GM12878 (cell line): Measurements from ENCODE around the gene RAI14. TPM values are rescaled to one million over a fixed set of nuclear protein-coding genes. Genes with fewer than 3 reads are reported as not detected.

ENCODE experiments used
- ATAC-seq: fragments of 200-7000 bp; cut with Tn5 transposase; 3 replicates; pipeline ENCODE4 v1.9.1; 2020; ENCODE audit warnings: mild to moderate bottlenecking, moderate library complexity
- BruUV-seq: library from RNA; stranded (reverse); fragments of 400-500 nt; replicated peaks from 2 replicates; lab custom pipeline; 2021; lab: Mats Ljungman, UMichigan
- CTCF ChIA-PET: fragments of 300-600 bp; sonication (Branson Sonifier 250); formaldehyde crosslinking; extraction: SDS; loops from one replicate; lab custom pipeline; 2021; ENCODE audit warnings: inconsistent platforms; lab: Yijun Ruan, JAX
- POLR2A ChIA-PET: fragments of 350-600 bp; formaldehyde crosslinking; extraction: SDS; loops from one replicate; lab custom pipeline; 2021; ENCODE audit warnings: inconsistent platforms; lab: Charles Lee
- RAD21 ChIA-PET: fragments of 300-600 bp; sonication (Branson Sonifier 250); formaldehyde crosslinking; loops from one replicate; lab custom pipeline; 2023; ENCODE audit warnings: antibody characterized with exemption; ENCODE audit not compliant: unreplicated experiment; lab: Charles Lee
- SMC1A ChIA-PET: fragments of 300-600 bp; sonication (Branson Sonifier 250); formaldehyde crosslinking; loops from one replicate; lab custom pipeline; 2023; ENCODE audit not compliant: unreplicated experiment, uncharacterized antibody; lab: Charles Lee
- DNase-seq: peaks from one replicate; pipeline ENCODE4 v3.0.0-alpha.2; 2011; ENCODE audit warnings: low read depth, low spot score
- FAIRE-seq: peaks from 3 replicates; lab custom pipeline; 2011; peaks lifted over from hg19 to GRCh38; lab: Jason Lieb, UNC
- H2AFZ ChIP-seq: 2 replicates; pipeline ENCODE4 v1.6.0; 2011; ENCODE audit warnings: low read depth, low read length, control low read depth; ENCODE audit not compliant: control insufficient read depth
- H3K27ac ChIP-seq: 2 replicates; pipeline ENCODE4 v1.5.1; 2011; ENCODE audit warnings: control low read depth; ENCODE audit not compliant: control insufficient read depth, insufficient read depth
- H3K27me3 ChIP-seq, 2 experiments: replicated peaks in 1 of 2; 2 replicates each; pipeline versions ENCODE4 v1.6.0 to v1.6.1; 2011; ENCODE audit warnings: low read length in 1 of 2; ENCODE audit not compliant: control insufficient read depth in 2 of 2, insufficient read depth in 2 of 2
- H3K36me3 ChIP-seq, 2 experiments: 2 replicates each; pipeline ENCODE4 v1.5.1; 2011; ENCODE audit warnings: low read length in 1 of 2; ENCODE audit not compliant: control insufficient read depth in 2 of 2, insufficient read depth in 2 of 2
- H3K4me1 ChIP-seq: 2 replicates; pipeline ENCODE4 v1.6.1; 2011; ENCODE audit warnings: mild to moderate bottlenecking, low read length, moderate library complexity, mixed read lengths; ENCODE audit not compliant: control insufficient read depth, insufficient read depth
- H3K4me2 ChIP-seq: 2 replicates; pipeline ENCODE4 v1.6.0; 2011; ENCODE audit warnings: control low read depth; ENCODE audit not compliant: control insufficient read depth, insufficient read depth
- H3K4me3 ChIP-seq: fragments of 200-600 bp; sonication (generic); 2 replicates; pipeline ENCODE4 v1.5.1; 2016
- H3K79me2 ChIP-seq: 2 replicates; pipeline ENCODE4 v1.6.0; 2011; ENCODE audit warnings: low read length; ENCODE audit not compliant: control insufficient read depth, insufficient read depth
- H3K9ac ChIP-seq: 2 replicates; pipeline ENCODE4 v1.8.0; 2011; ENCODE audit warnings: low read length, control low read depth, mixed read lengths; ENCODE audit not compliant: control insufficient read depth, insufficient read depth
- H3K9me3 ChIP-seq: replicated peaks from 3 replicates; pipeline ENCODE4 v1.5.1; 2011; ENCODE audit warnings: mild to moderate bottlenecking, low read length; ENCODE audit not compliant: control insufficient read depth, insufficient read depth
- H4K20me1 ChIP-seq: 2 replicates; pipeline ENCODE4 v1.6.0; 2011; ENCODE audit not compliant: control insufficient read depth, insufficient read depth
- BCL11A ChIP-seq: IDR thresholded peaks from 2 replicates; pipeline ENCODE4 v1.6.1; 2011; ENCODE audit warnings: low read depth, low read length
- BCLAF1 ChIP-seq: fragments of 450-650 bp; IDR thresholded peaks from 2 replicates; pipeline ENCODE4 v1.6.1; 2017; ENCODE audit warnings: antibody characterized with exemption, mild to moderate bottlenecking, moderate library complexity
- EP300 ChIP-seq, 2 experiments: fragments of 150-350 bp in 1 of 2; IDR thresholded peaks; 2 replicates each; pipeline ENCODE4 v1.6.1; 2011 to 2012; ENCODE audit warnings: low read depth in 2 of 2, low read length in 2 of 2, borderline replicate concordance in 1 of 2, improper control_type of control experiment in 1 of 2, inconsistent platforms in 1 of 2; ENCODE audit not compliant: control insufficient read depth in 1 of 2
- JUNB ChIP-seq: IDR thresholded peaks from 2 replicates; pipeline ENCODE4 v1.6.1; 2016; ENCODE audit warnings: antibody characterized with exemption, mild to moderate bottlenecking
- MEF2B ChIP-seq: fragments of 450-650 bp; IDR thresholded peaks from 2 replicates; pipeline ENCODE4 v1.6.1; 2018; ENCODE audit warnings: mild to moderate bottlenecking, moderate library complexity; ENCODE audit not compliant: partially characterized antibody, poor library complexity, severe bottlenecking
- MLLT1 ChIP-seq: fragments of 450-650 bp; IDR thresholded peaks from 2 replicates; pipeline ENCODE4 v1.6.1; 2016; ENCODE audit warnings: mild to moderate bottlenecking
- MTA3 ChIP-seq: IDR thresholded peaks from 2 replicates; pipeline ENCODE4 v1.6.1; 2012; ENCODE audit warnings: low read length, inconsistent platforms, borderline replicate concordance
- MYB ChIP-seq: fragments of 150-350 bp; IDR thresholded peaks from 2 replicates; pipeline ENCODE4 v1.6.1; 2014; ENCODE audit warnings: mild to moderate bottlenecking, low read depth, low read length, borderline replicate concordance
- RBBP5 ChIP-seq: fragments of 200-600 bp; sonication (generic); conservative IDR thresholded peaks from 2 replicates; pipeline ENCODE4 v1.6.1; 2016
- RUNX3 ChIP-seq: IDR thresholded peaks from 2 replicates; pipeline ENCODE4 v1.6.1; 2012; ENCODE audit warnings: low read length, inconsistent platforms
- STAT1 ChIP-seq: fragments of 450-650 bp; conservative IDR thresholded peaks from 2 replicates; pipeline ENCODE4 v1.6.1; 2014; ENCODE audit warnings: antibody characterized with exemption, mild to moderate bottlenecking
- SUZ12 ChIP-seq: fragments of 200-600 bp; sonication (generic); IDR thresholded peaks from one replicate; pipeline ENCODE4 v1.6.1; 2018; ENCODE audit warnings: antibody characterized with exemption, mild to moderate bottlenecking; ENCODE audit not compliant: unreplicated experiment
- ZNF217 ChIP-seq: fragments of 450-650 bp; IDR thresholded peaks from 2 replicates; pipeline ENCODE4 v1.6.1; 2017; ENCODE audit warnings: antibody characterized with exemption, mild to moderate bottlenecking
- ZNF274 ChIP-seq: IDR thresholded peaks from one replicate; pipeline ENCODE4 v1.8.0; 2011; ENCODE audit not compliant: insufficient read length, insufficient read depth
- ZSCAN29 ChIP-seq: fragments of 450-650 bp; IDR thresholded peaks from 2 replicates; pipeline ENCODE4 v1.6.1; 2017; ENCODE audit warnings: mild to moderate bottlenecking, moderate library complexity
- WGBS: methylation state at CpG from one replicate; pipeline ENCODE4 v1.1.6; 2016; ENCODE audit warnings: low lambda C conversion rate; ENCODE audit not compliant: insufficient replicate concordance, insufficient coverage; ENCODE audit errors: missing lambda C conversion rate; 5-methylcytosine and 5-hydroxymethylcytosine counted together
- in situ Hi-C: fragments of 300-500 bp; cut with MboI; formaldehyde crosslinking; loops from 9 replicates; pipeline ENCODE4 v1.14.3; 2018; ENCODE audit warnings: mixed read lengths
- intact Hi-C: fragments of 100-400 bp; cut with micrococcal nuclease; formaldehyde crosslinking; loops from one replicate; pipeline ENCODE4 v1.14.2; 2022; ENCODE audit not compliant: unreplicated experiment
- polyA plus RNA-seq, 11 experiments: library from polyadenylated mRNA; depleted of rRNA in 4 of 11; unstranded in 6 of 11; stranded (reverse) in 5 of 11; fragments of >200 nt; fragmentation: Nextera tagmentation in 4 of 11; fragmentation: Illumina TruSeq in 1 of 11; extraction: Ambion mirVana in 4 of 11; extraction: Trizol in 1 of 11; gene quantifications; 1 replicate in 1 of 11; 2 replicates in 10 of 11; pipeline versions ENCODE4 v1.2.1 to v1.2.3, GENCODE V29; 2011 to 2016; ENCODE audit warnings: inconsistent platforms in 2 of 11, missing spikeins in 2 of 11, low read depth in 1 of 11
- total RNA-seq, 4 experiments: library from RNA; depleted of rRNA in 3 of 4; stranded (reverse); fragments of >200 nt in 3 of 4; fragmentation: Illumina TruSeq in 1 of 4; extraction: Trizol in 1 of 4; gene quantifications; 2 replicates each; pipeline versions ENCODE4 v1.2.1 to v1.2.3, GENCODE V29; 2013 to 2021

RAI14 gene
- total and polyA plus RNA-seq, 10 of the 15 experiments (the other 5 are each of a cell fraction or from before 2014, with no cell fraction given): 0.18 to 4.6 (median 1.9) TPM

- no peak overlapping the region for H3K4me3 ChIP-seq
- ChIA-PET SMC1A (interaction anchor here (1.3 to 1.7 kb wide), 2 partner anchors 24 to 26 kb away, joined by 3 to 4 read pairs; no protein-coding TSS in a partner anchor), CTCF (interaction anchor here (0.6 to 1.7 kb wide), 2 partner anchors 29 to 201 kb away, joined by 4 read pairs; no protein-coding TSS in a partner anchor), POLR2A (no interaction called here), RAD21 (no interaction called here)
- no peaks in the 10 kb centered on the region for H3K4me1 ChIP-seq
- H4K20me1 ChIP-seq: no peaks in the 10 kb centered on the region
- BruUV-seq: no TSS peak
- intact Hi-C loops: no loop called here
- DNase-seq: no peak
- no peak for ATAC-seq
- no peaks in the 10 kb centered on the region for H3K36me3 ChIP-seq
- no peak overlapping the region for H3K9ac ChIP-seq
- in situ Hi-C loops: loop anchor here (25.0 kb wide), 1 partner anchor 682 kb away; no protein-coding TSS in a partner anchor
- no peaks in the 10 kb centered on the region for H3K27me3 ChIP-seq
- no peak overlapping the region for H3K4me2 ChIP-seq
- WGBS: 85% methylated on average over 1 of the region's 1 CpG
- no peak overlapping the region for H2AFZ ChIP-seq
- H3K9me3 ChIP-seq: no peaks in the 10 kb centered on the region
- H3K79me2 ChIP-seq: no peaks in the 10 kb centered on the region
- no peak overlapping the region for H3K27ac ChIP-seq
- TF ChIP-seq BCL11A (no peak), ZSCAN29 (no peak), JUNB (no peak), MYB (no peak)
- no peak for FAIRE-seq
These were observed 213.1 kb downstream of the RAI14 start for GRCh38 chr5:34869256-34869655.

GRCh38 chr5:34870382-34870781 is 214.3 kb downstream of the RAI14 start:
- SMC1A ChIA-PET: interaction anchor here (1.3 kb wide), 1 partner anchor 25 kb away, joined by 4 read pairs; no protein-coding TSS in a partner anchor
- TF ChIP-seq MTA3 (no peak), EP300 (IDR thresholded peaks at IDR 0.05; ENCODE audit: borderline replicate concordance in 1 of 2, control insufficient read depth in 1 of 2, low read depth in 2 of 2, low read length in 2 of 2) (no peak), MEF2B (no peak), ZNF217 (no peak), STAT1 (no peak), SUZ12 (no peak), MLLT1 (no peak), ZNF274 (no peak), RUNX3 (no peak), BCLAF1 (no peak), RBBP5 (no peak)

More at GRCh38 chr5:34870382-34870781, 214.3 kb downstream of the RAI14 start:
- Histone ChIP-seq H3K9ac (no peak overlapping the region), H3K9me3 (no peaks in the 10 kb centered on the region), H3K4me3 (no peak overlapping the region), H3K4me1 (no peaks in the 10 kb centered on the region), H3K27ac (no peak overlapping the region), H3K4me2 (no peak overlapping the region), H2AFZ (no peak overlapping the region), H3K79me2 (no peaks in the 10 kb centered on the region), H3K27me3 (no peaks in the 10 kb centered on the region), H3K36me3 (no peaks in the 10 kb centered on the region), H4K20me1 (no peaks in the 10 kb centered on the region)
- POLR2A ChIA-PET: no interaction called here
- RAD21 ChIA-PET: no interaction called here
- in situ Hi-C loops (loop anchor here (25.0 kb wide), 1 partner anchor 683 kb away; no protein-coding TSS in a partner anchor), intact Hi-C loops (no loop called here)
- FAIRE-seq (no peak), DNase-seq (no peak), ATAC-seq (no peak)
- 47% methylated on average over 2 of the region's 2 CpGs for WGBS
- BruUV-seq: no TSS peak
- CTCF ChIA-PET: interaction anchor here (1.7 kb wide), 1 partner anchor 28 kb away, joined by 4 read pairs; no protein-coding TSS in a partner anchor
